NCI-H2081 treated with DMSO at 0.1 percent for 48 hours (cell line): ENCODE data around the gene TMIE.
"Not testable (repeated sequence)": the region's sequence is repeated elsewhere in the genome, so short reads cannot be mapped to it uniquely, and the experiment has no call there.

Experiments used
- DNase-seq: peaks from one replicate; lab custom pipeline; 2025; lab: John Stamatoyannopoulos, UW

Gene TMIE

DNA sequence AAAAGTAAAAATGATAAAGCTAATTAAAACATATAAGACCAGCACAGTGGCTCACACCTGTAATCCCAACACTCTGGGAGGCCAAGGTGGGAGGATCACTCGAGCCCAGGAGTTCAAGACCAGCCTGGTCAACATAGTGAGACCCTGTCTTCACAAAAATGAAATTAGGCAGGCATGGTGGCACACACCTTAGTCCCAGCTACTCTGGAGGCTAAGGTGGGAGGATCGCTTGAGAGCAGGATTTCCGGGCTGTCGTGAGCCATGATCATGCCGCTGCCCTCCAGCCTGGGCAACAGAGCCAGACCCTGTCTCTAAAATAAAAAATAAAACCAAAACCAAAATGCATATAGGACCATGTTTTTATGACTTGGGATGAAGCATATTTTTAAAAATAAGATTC lies 21.3 kb downstream of the TMIE start:
- DNase-seq = no peak

DNA sequence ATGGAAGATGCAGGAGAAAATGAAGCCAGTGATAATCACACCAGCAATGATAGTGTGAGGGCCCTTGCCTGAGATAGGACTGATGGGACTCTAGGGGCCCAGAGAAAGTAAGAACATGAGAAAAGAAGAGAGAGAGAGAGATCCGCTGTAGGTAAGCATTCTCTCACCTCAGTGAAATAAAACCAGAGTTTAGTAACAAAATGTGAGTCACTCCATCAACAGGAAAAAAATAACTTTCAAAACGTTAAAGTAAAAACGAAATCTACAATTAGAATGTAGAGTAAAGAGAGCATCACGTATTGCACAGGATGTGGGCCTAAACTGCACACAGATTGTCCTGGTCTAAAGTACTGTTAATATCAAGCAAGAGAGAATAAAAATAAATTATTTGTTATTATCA lies 23.2 kb downstream of the TMIE start:
- DNase-seq = no peak

DNA sequence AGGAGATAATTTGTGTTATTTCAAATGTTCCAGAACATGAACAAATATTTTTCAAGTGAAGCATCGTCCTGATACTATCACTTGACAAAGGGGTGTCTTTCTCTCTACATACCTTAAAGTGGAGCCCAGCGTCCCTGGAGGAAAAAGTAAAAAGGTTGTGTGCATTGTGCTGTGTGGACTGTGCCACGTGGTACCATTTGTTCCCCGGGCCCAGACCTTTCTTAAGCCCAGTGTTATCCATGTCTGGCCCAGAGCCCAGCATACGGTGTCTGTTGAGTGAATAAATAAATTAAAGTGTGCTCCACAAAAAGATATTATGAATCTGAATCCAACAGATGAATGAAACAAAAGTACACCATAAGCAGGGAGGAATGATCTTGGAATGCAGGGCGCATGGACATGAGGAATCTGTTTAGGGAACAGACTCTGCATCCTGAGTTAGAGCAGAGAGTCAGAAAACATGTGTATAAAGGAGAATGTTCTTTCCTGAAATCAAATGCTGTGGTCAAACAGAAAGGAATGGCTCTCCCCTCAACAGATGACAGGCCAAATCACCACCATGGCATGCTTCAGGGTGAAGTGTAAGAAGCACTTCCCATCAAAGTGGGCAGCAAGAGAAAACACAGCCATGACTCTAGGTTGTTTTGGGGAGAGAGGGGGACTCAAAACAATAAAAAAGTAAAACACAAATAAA lies 24.6 kb downstream of the TMIE start:
- no peak for DNase-seq

DNA sequence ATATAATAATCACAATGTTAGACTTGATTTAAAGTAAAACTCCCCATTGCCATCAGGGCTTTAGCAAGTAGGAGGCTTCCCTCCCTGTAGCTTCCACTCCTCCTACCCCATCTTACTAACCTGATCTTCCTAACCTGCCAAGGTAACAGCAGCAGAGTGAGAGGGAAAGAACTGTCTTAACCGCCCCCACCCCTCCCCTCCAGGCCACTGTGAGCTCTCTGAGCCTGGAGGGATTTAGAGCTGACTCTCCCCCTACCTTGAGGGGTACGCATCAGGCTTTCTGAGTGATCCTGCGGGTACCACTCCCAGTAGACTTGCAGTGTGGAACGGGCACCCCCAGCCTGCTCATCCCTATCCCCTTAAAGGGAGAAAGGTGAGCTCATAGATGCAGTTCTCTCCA lies 27.8 kb downstream of the TMIE start:
- no peak for DNase-seq

DNA sequence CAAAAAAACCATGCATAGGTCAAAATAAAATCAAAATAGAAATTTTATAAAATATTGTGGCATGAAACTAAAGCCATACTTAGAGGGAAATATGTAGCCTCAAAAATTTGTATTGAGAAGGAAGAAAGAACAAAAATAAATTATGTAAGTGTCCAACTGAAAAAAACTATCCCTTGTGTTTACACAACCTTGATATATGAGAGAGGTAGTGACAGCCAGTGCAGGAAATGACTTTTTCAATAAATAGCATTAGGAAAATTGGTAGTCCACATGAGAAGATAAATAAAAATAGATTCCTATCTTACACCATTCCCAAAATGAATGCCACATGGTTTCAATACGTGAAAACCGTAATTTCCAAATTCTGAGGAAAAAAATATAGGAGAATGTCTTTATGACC lies 29.6 kb downstream of the TMIE start:
- no peak for DNase-seq

DNA sequence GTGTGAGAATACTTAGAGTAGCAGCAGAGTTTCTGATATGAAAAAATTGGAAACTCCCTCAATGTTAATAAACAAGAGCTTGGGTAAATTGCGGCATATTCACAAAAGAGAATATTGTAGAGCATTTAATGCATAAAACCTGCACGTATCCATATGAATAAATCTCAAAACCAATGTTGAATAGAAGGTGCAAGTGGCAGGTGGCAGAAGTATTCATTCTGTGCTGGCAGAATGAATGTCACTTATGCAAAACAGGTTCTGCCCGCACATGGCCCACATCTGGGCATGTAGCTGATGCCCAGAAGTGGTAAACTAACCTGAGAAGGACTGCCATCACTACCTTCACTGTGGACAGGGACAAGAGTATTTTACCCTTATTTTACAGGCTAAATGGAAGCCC lies 30.6 kb downstream of the TMIE start:
- no peak for DNase-seq

DNA sequence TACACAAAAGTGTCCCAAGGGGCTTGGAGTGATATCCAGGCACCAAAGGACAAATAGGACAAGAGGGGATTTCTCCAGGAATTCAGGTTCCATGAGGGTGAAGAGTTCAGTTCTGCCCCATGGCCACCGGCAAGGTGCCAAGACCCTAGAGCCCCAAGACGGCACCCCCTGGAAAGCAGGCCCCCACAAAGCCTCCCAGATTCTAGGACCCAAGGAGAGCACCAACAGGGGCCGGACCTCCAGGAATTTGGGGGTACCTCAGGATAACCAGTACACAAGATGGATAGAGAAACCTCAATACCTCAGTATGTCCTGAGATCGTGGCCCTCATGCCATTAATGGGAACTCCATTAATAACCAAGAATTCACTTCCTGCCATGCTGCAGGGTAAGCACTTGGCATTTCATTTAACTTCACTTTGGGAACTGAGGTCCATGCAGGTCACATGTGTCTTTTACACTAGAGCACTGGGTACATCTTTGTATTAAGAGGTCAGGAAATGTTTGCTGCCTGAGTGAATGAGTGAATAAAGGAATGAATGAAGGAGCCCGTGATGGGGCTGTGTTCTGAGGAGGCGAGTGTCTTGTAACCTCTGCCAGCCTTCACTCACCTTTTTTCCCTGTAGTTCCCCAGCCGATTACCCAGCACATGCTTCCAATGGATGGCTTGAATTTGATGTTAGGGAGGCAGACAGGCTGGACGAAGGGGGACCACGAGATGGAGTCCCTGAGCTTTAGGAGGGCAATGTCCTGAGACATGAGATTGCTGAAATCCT lies 32.0 kb downstream of the TMIE start:
- DNase-seq = no peak

DNA sequence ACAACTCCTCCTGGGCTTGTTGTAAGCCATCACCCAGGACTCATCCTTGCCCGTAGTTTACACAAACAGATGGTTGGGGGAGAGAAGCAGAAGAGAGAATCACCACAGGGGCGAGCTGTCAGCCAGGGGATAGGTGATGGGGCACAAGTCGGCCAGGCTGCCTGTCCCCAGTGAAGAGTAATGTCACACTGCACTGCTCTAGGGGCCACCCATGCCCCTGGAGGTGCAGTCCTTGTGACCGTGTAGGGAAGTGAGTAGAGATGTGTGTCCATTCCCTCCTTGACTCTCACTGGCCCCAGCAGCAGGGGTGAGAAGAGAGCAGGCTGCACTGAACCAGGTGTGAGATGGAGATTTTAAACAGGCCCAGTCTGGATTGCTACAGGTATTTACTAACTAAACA lies 33.6 kb downstream of the TMIE start:
- no peak for DNase-seq

DNA sequence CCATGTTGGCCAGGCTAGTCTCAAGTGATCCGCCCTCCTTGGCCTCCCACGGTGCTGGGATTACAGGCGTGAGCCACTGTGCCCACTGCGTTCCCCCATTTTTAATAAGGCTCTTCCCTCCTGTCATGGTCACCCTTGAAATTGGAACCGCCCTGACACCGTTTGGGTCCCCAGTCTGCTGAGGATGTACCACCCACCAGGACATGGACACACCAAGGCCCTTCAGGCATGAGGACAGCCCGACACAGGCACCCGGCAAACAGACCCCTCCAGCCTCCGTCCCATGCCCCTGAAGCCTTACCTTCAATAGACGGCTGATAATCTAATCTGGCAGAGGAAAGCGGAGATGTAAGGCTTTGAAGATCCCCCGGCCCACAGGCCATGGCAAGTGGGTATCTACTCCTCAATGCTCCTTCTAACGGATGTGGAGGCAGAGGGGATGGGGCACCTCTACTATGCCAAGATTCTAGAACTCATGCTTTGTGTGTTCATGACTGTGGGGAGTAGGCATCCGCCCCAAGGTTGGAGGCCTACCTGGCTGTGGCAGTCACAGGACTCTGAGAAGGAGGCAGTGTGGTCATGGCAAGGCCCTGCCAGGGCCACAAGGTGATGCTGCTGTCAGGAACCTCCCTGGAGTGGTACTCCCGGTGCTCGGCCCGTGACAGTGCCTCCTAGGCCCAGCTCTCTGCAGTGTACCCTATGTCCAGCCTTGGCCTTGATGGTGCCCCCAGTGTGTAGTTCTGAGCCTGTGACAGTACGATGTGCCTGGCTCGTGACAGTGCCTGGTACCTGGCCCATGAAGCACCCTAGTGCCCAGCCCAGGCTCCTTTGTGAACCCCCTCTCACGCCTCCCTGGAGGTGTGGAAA lies 35.0 kb downstream of the TMIE start:
- DNase-seq = no peak

DNA sequence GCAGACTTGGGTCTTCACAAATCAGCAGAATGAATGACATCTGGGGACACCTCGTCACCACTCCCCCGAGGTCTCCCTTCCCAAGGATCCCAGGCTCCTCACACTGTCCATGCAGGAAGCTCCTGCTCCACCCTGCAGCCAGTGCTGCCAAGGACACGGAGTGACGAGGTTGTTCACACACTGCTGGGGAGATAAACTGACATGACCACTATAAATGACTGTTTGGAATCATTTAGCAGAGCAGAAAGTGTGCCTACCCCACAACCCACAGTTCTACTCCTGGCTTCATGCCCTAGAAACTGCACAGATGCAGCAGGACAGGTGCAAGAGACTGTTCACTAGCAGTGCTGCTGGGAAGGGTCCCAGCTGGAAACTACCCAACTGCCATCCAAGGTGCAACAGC lies 36.1 kb downstream of the TMIE start:
- no peak for DNase-seq

DNA sequence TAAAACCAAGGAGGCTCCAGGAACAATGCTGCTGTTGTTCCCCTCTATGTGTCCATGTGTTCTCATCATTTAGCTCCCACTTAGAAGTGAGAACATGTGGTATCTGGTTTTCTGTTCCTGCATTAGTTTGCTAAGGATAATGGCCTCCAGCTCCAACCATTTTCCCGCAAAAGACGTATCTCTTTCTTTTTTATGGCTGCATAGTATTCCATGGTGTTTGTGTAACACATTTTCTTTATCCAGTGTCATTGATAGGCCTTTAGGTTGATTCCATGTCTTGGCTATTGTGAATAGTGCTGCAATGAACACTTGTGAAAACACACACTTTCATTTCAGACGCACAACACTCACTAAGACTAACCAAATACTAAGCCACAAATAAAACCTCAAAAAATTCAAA lies 38.4 kb downstream of the TMIE start:
- DNase-seq = not testable (repeated sequence)

DNA sequence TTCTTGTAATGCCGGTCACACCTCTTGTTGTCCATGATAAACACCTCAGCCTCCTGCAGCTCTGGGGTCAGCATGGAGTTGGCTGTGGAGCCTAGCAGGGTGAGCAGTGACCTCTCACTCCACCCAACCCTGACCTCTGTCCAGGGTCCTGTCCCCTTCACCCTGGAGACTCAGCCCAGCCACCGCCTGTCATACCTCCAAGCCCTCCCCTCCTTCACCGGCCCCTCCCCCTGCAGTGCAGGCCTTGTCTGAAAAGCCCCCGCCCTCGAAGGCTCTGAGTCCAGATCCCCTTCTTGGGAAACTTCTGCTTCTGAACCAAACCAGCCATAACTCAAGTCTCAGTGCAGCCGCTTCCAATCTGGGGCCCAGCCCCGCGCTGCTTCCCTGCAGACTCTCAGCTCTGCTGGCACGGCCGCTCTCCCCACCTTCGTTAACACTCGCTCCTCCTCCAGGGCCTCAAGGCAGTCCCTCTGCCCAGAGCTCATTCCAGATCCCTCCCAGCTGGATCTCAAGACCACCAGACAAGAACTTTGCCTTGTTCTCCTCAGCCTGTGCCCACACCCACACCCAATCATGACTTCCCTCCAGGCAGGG lies 41.9 kb downstream of the TMIE start:
- DNase-seq = no peak

DNA sequence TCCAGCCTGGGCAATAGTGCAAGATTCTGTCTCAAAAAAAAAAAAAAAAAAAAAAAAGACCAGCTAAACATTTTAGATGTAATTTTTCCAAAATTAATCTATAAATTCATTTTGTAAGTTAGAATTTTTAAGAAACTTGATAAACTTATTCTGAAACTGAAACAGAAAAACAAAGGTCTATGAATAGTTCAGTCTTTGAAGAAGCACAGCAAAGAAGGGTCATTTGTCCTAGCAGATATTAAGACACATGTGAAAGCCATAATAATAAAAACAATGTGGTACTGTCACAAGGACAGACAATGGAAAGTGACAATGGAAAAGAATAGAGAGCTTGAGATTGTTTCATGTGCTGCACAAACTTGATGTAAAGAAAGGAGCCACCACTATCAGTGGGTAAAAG lies 45.5 kb downstream of the TMIE start:
- DNase-seq = no peak

DNA sequence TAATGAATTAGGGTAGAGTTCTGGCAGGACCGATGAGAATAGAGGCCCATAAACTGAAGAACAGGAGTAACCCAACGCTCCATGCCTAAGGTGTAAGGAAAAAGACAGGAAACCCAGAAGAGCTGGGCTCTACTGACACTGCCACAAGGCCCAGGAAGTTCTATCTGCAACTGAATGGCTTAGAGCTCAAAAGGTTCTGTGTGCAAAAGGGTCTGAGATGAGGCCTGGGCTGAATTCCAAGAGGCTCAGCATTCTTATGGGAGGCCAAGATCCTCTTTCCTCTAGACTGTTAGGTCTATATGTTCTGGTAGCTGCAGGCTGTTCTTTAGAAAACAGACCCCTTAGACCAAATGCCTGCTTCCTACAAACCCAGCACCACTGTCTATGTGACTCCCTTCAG lies 47.0 kb downstream of the TMIE start:
- DNase-seq = no peak

DNA sequence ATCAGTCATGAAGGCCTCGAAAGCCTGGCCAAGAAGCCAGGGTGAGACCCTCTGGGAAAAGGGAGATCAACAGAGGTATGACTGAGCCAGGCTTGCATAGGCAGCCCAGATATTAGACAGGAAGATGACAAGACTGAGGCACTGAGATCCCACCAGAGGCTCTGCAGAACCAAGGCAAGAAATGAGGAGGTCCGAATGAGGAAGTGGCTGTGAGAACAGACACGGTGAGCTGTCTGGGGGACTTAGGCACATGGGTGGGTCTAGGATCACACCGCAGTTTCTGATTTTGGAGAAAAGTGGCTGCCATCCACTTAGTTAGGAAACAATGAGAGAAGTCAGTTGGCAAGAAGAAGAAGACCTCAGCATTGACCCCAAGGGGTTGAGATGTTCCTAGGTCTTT lies 47.9 kb downstream of the TMIE start:
- DNase-seq = no peak

DNA sequence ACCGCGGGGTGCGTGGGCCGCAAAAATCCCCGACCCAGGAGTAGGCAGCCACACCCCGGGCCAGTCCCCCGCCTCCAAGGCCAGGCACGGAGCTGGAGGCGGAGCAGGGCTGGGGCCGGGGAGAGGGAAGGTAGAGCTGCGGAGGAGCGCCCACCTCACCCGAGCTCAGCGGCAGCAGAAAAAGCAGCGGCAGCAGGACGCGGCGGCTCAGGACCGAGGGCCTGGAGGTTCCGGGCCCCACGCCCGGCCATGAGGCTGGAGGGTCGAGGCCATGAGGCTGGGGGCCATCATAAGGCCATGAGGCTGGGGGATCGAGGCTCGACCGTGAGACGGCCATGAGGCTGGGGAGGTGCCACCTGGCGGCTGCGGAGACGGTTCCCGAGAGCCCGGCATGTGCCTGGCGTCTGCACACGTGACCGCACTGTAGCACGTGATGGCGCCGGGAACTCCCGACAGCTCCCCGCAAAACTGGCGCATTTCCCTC lies 49.4 kb downstream of the TMIE start:
- no peak for DNase-seq

DNA sequence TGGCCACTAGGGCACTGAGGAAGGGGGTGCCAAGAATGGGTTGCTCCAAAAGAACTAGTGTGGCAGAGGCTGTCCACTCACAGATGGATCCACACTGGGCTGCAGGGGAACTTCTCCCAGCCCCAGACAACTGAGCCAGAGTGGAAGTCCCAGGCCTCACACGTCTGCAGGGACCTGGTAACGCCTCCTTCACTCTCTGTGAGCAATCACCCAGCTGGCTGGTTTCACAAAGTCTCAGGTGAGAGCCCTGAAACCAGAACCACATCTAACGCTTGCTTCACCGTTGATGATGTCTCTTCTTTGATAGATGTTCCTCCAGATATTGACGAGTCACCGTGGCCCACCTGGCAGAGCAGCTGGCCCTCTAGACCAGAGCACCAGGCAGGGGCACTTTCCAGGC lies 51.9 kb downstream of the TMIE start:
- DNase-seq = not testable (repeated sequence)

DNA sequence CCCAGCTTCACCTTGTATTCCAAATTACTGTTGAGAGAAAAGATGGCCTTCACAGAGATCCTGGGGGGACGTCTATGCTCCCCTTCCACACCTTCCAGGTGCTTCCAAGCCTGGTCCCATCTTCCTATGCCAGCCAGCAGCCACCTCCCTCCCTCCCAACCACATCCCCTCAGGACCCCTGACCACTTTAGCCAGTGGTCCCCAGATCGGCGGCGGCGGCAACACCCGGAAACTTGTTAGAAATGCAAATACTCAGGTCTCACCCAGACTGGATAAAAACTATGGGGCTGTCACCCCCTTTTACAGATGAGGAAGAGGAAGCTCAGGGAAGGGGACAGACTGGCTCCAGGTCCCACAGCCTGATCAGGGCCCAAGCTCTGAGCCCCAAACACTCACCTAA lies 54.5 kb downstream of the TMIE start:
- no peak for DNase-seq

DNA sequence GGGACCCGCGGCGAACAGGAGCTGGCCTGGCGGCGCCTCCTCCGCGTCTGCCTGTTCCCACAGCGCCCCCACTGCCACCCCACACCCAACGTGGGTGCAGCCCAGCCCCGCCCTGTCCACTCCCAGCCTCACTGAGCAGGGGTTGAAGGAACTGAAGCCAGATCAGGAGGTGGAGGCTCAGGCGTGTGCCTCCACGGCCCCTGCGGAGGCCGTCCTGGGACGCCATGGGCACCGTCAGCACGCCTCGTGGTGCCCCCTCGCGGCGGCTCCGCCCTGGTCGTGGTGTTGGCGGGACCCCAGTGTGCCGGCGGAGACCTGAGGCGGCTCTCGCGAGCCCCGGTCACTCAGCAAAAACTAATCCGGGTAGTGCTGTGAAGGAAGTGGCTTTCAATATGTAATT lies 55.5 kb downstream of the TMIE start:
- DNase-seq = no peak

DNA sequence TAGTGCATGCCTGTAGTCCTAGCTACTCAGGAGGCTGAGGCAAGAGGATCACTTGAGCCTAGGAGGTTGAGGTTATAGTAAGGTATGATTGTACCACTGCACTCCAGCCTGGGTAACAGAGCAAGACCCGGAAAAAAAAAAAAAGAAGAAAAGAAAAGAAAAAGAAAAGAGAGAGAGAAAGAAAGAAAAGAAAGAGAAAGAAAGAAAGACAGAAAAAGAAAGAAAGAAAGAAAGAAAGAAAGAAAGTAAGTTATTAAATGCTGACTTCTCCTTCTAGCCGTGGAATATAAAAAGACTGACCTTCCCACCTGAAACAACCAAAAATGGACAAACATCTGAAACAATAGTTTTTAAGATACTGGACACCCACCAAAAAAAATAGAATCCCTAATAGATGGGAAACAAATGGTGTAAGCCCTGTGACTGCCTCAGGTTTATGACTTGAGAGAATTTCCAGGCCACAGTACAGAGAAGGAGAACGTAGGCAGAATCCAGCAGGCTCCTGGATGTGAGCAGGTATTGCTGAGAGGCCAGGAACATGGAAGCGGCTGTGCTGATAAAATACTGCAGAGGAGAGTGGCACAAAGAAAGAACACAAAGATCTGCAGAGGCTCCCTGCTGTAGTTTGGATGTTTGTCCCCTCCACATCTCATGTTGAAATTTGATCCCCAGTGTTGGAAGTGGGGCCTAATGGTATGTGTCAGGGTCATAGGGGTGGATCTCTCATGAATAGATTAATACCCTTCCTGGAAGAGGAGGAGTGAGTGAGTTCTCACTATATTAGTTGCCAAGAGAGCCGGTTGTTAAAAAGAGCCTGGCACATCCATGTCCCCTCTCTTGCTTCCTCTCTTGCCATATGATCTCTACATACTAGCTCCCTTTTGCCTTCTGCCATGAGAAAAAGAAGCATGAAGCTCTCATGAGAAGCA lies 58.3 kb downstream of the TMIE start:
- no peak for DNase-seq
